H9 (cell line): ENCODE results near the gene ANTKMT. TPM values are rescaled to one million over a fixed set of nuclear protein-coding genes. Genes with fewer than 3 reads are reported as not detected.

Source experiments
- DNase-seq: peaks from one replicate; pipeline ENCODE4 v3.0.0-alpha.2; 2017
- H2AFZ ChIP-seq: one replicate; pipeline ENCODE4 v1.6.1; 2013; ENCODE audit warnings: mild to moderate bottlenecking, low read length, control low read depth, moderate library complexity
- H2AK5ac ChIP-seq: 2 replicates; pipeline ENCODE4 v1.6.1; 2013; ENCODE audit warnings: low read length, control low read depth, mixed read lengths; ENCODE audit not compliant: insufficient read length
- H2BK120ac ChIP-seq: one replicate; pipeline ENCODE4 v1.6.1; 2013; ENCODE audit warnings: low read depth, mild to moderate bottlenecking, low read length, control low read depth, inconsistent platforms; ENCODE audit not compliant: poor library complexity, severe bottlenecking
- H2BK12ac ChIP-seq: 2 replicates; pipeline ENCODE4 v1.6.1; 2013; ENCODE audit warnings: low read length, control low read depth, mixed read lengths, low read depth; ENCODE audit not compliant: insufficient read length
- H2BK15ac ChIP-seq: 2 replicates; pipeline ENCODE4 v1.6.1; 2013; ENCODE audit warnings: low read depth, low read length, control low read depth
- H2BK20ac ChIP-seq: one replicate; pipeline ENCODE4 v1.6.1; 2013; ENCODE audit warnings: low read depth, mild to moderate bottlenecking, low read length, control low read depth, inconsistent platforms; ENCODE audit not compliant: poor library complexity, severe bottlenecking
- H2BK5ac ChIP-seq: 2 replicates; pipeline ENCODE4 v1.6.1; 2013; ENCODE audit warnings: low read length, control low read depth, mixed read lengths; ENCODE audit not compliant: insufficient read length
- H3K14ac ChIP-seq: 2 replicates; pipeline ENCODE4 v1.6.1; 2013; ENCODE audit warnings: low read length, control low read depth; ENCODE audit not compliant: insufficient read depth
- H3K18ac ChIP-seq: 2 replicates; pipeline ENCODE4 v1.6.1; 2013; ENCODE audit warnings: low read depth, mild to moderate bottlenecking, mixed read lengths, low read length, control low read depth; ENCODE audit not compliant: insufficient read length
- H3K23ac ChIP-seq: 2 replicates; pipeline ENCODE4 v1.6.1; 2013; ENCODE audit warnings: low read length, control low read depth, mixed read lengths, low read depth; ENCODE audit not compliant: insufficient read length
- H3K23me2 ChIP-seq: 2 replicates; pipeline ENCODE4 v1.6.1; 2013; ENCODE audit warnings: low read depth, mild to moderate bottlenecking, mixed read lengths, low read length, control low read depth; ENCODE audit not compliant: insufficient read length, poor library complexity, severe bottlenecking
- H3K27ac ChIP-seq: 2 replicates; pipeline ENCODE4 v1.5.1; 2013; ENCODE audit warnings: low read length, control low read depth, mixed read lengths, low read depth; ENCODE audit not compliant: insufficient read length
- H3K27me3 ChIP-seq: 2 replicates; pipeline ENCODE4 v1.6.1; 2013; ENCODE audit warnings: low read length, control low read depth, inconsistent platforms; ENCODE audit not compliant: insufficient read depth
- H3K4ac ChIP-seq: 2 replicates; pipeline ENCODE4 v1.6.1; 2013; ENCODE audit warnings: low read depth, mild to moderate bottlenecking, control low read depth, inconsistent platforms, low read length, moderate library complexity
- H3K4me1 ChIP-seq: 2 replicates; pipeline ENCODE4 v1.6.1; 2013; ENCODE audit warnings: low read length, control low read depth, inconsistent platforms; ENCODE audit not compliant: insufficient read depth
- H3K4me2 ChIP-seq: 2 replicates; pipeline ENCODE4 v1.6.1; 2013; ENCODE audit warnings: low read length, control low read depth, mixed read lengths; ENCODE audit not compliant: insufficient read length, insufficient read depth
- H3K56ac ChIP-seq: 2 replicates; pipeline ENCODE4 v1.6.1; 2013; ENCODE audit warnings: low read depth, mild to moderate bottlenecking, mixed read lengths, low read length, control low read depth; ENCODE audit not compliant: insufficient read length
- H3K79me1 ChIP-seq: 2 replicates; pipeline ENCODE4 v1.6.1; 2013; ENCODE audit warnings: low read depth, mild to moderate bottlenecking, moderate library complexity, low read length, control low read depth, inconsistent platforms; ENCODE audit not compliant: insufficient read depth, poor library complexity, severe bottlenecking
- H3K79me2 ChIP-seq: 2 replicates; pipeline ENCODE4 v1.6.1; 2013; ENCODE audit warnings: low read length, control low read depth, inconsistent platforms; ENCODE audit not compliant: insufficient read depth
- H3K9ac ChIP-seq: 2 replicates; pipeline ENCODE4 v1.6.1; 2013; ENCODE audit warnings: low read length, control low read depth, mixed read lengths; ENCODE audit not compliant: insufficient read length; ENCODE audit errors: extremely low read depth
- H3K9me3 ChIP-seq: one replicate; pipeline ENCODE4 v1.6.1; 2013; ENCODE audit warnings: low read depth, low read length, inconsistent platforms; ENCODE audit not compliant: control insufficient read depth
- H3T11ph ChIP-seq: one replicate; pipeline ENCODE4 v1.6.1; 2013; ENCODE audit warnings: mild to moderate bottlenecking, low read length, control low read depth, inconsistent platforms
- H4K20me1 ChIP-seq: one replicate; pipeline ENCODE4 v1.6.1; 2013; ENCODE audit not compliant: control insufficient read depth, insufficient read length, insufficient read depth
- H4K5ac ChIP-seq: 2 replicates; pipeline ENCODE4 v1.6.1; 2013; ENCODE audit warnings: low read depth, mild to moderate bottlenecking, mixed read lengths, low read length, control low read depth; ENCODE audit not compliant: insufficient read length
- H4K8ac ChIP-seq: replicated peaks from 2 replicates; pipeline ENCODE4 v1.6.1; 2013; ENCODE audit warnings: low read length, control low read depth, mixed read lengths, low read depth; ENCODE audit not compliant: insufficient read length
- H4K91ac ChIP-seq: 2 replicates; pipeline ENCODE4 v1.6.1; 2013; ENCODE audit warnings: low read depth, mild to moderate bottlenecking, moderate library complexity, mixed read lengths, low read length, control low read depth; ENCODE audit not compliant: insufficient read length
- H3K27ac Mint-ChIP-seq, 3 experiments: 2 replicates in 2 of 3; 3 replicates in 1 of 3; pipeline ENCODE4 v1.8.0; 2020 to 2021; ENCODE audit warnings: mixed read lengths in 3 of 3, mild to moderate bottlenecking in 1 of 3, moderate library complexity in 1 of 3
- H3K27me3 Mint-ChIP-seq: 2 replicates; pipeline ENCODE4 v1.8.0; 2021; ENCODE audit warnings: low read depth, mild to moderate bottlenecking, moderate library complexity, mixed read lengths
- H3K36me3 Mint-ChIP-seq, 3 experiments: 2 replicates in 2 of 3; 3 replicates in 1 of 3; pipeline ENCODE4 v1.8.0; 2020 to 2021; ENCODE audit warnings: low read depth in 3 of 3, mixed read lengths in 3 of 3; ENCODE audit not compliant: insufficient read depth in 1 of 3
- H3K4me1 Mint-ChIP-seq, 2 experiments: 2 replicates each; pipeline ENCODE4 v1.8.0; 2020; ENCODE audit warnings: mixed read lengths in 2 of 2
- H3K4me3 Mint-ChIP-seq, 2 experiments: 2 replicates in 1 of 2; 3 replicates in 1 of 2; pipeline ENCODE4 v1.8.0; 2020 to 2021; ENCODE audit warnings: mild to moderate bottlenecking in 2 of 2, mixed read lengths in 2 of 2, moderate library complexity in 1 of 2
- H3K9me3 Mint-ChIP-seq, 2 experiments: 2 replicates in 1 of 2; 3 replicates in 1 of 2; pipeline ENCODE4 v1.8.0; 2020; ENCODE audit warnings: mild to moderate bottlenecking in 2 of 2, mixed read lengths in 2 of 2, moderate library complexity in 1 of 2
- WGBS: extraction: QIAGEN DNeasy Blood & Tissue Kit; methylation state at CpG from one replicate; pipeline ENCODE4 v1.1.7; 2013; ENCODE audit warnings: missing lambda C conversion rate, low lambda C conversion rate, mixed read lengths; ENCODE audit not compliant: insufficient read length; ENCODE audit errors: extremely low coverage; 5-methylcytosine and 5-hydroxymethylcytosine counted together
- microRNA-seq: library from miRNA; unstranded; fragments of <30 nt; microRNA quantifications from one replicate; pipeline ENCODE4, GENCODE V29; 2020; ENCODE audit warnings: borderline microRNAs expressed
- total RNA-seq: library from RNA; stranded (reverse); gene quantifications from 2 replicates; pipeline ENCODE4 v1.2.1, GENCODE V29; 2021
- TF ChIP-seq, protein P1 (sequence below): fragments of 200-600 bp; sonication (generic); conservative IDR thresholded peaks from 3 replicates; pipeline ENCODE4 v1.8.0; 2021; ENCODE audit warnings: antibody characterized with exemption, mild to moderate bottlenecking

Gene ANTKMT
- total RNA-seq, 1 experiment from 2014 or later: 31.5 TPM

GRCh38 chr16:770411-770810 lies 49.5 kb downstream of the ANTKMT start:
- Histone ChIP-seq H3K27me3 (no peaks in the 10 kb centered on the region), H4K20me1 (no peaks in the 10 kb centered on the region), H3K4ac (no peak overlapping the region), H2BK15ac (no peak overlapping the region), H2BK12ac (no peak overlapping the region), H4K5ac (no peak overlapping the region), H2AFZ (no peak overlapping the region), H3T11ph (no peak overlapping the region), H3K23ac (no peak overlapping the region), H3K9ac (no peak overlapping the region), H3K4me2 (no peak overlapping the region), H4K91ac (no peak overlapping the region), H3K23me2 (no peaks in the 10 kb centered on the region), H2AK5ac (no peak overlapping the region), H3K18ac (no peak overlapping the region), H3K56ac (no peak overlapping the region), H3K9me3 (no peaks in the 10 kb centered on the region), H2BK20ac (no peak overlapping the region), H3K79me1 (no peaks in the 10 kb centered on the region), H3K79me2 (no peaks in the 10 kb centered on the region), H2BK5ac (no peak overlapping the region), H4K8ac (no peak overlapping the region), H3K14ac (no peak overlapping the region), H3K4me1 (no peaks in the 10 kb centered on the region), H2BK120ac (no peak overlapping the region), H3K27ac (no peak overlapping the region)
- no peak overlapping the region for H3K4me3 Mint-ChIP-seq
- H3K27me3 Mint-ChIP-seq: peaks cover 5% of the 10 kb centered on the region
- TF ChIP-seq, protein P1, sequence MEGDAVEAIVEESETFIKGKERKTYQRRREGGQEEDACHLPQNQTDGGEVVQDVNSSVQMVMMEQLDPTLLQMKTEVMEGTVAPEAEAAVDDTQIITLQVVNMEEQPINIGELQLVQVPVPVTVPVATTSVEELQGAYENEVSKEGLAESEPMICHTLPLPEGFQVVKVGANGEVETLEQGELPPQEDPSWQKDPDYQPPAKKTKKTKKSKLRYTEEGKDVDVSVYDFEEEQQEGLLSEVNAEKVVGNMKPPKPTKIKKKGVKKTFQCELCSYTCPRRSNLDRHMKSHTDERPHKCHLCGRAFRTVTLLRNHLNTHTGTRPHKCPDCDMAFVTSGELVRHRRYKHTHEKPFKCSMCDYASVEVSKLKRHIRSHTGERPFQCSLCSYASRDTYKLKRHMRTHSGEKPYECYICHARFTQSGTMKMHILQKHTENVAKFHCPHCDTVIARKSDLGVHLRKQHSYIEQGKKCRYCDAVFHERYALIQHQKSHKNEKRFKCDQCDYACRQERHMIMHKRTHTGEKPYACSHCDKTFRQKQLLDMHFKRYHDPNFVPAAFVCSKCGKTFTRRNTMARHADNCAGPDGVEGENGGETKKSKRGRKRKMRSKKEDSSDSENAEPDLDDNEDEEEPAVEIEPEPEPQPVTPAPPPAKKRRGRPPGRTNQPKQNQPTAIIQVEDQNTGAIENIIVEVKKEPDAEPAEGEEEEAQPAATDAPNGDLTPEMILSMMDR: no peak
- DNase-seq: no peak
- no peaks in the 10 kb centered on the region for H3K36me3 Mint-ChIP-seq
- WGBS: no CpG with 5 or more reads among the region's 13 CpGs
- no peaks in the 10 kb centered on the region; a peak in 1 of 5 replicates for H3K9me3 Mint-ChIP-seq
- H3K4me1 Mint-ChIP-seq: peaks cover 0 to 3% of the 10 kb centered on the region in 2 experiments; a peak in 1 of 4 replicates
- no peak overlapping the region for H3K27ac Mint-ChIP-seq

Small RNA genes lying within 50 kb of the gene (microRNA-seq; reads per million reads assigned to microRNA genes)
- not detected for gene MIR662

Other genes starting within 250 kb of the ANTKMT start
- gene CAPN15, start 193.4 kb upstream of the ANTKMT start, total RNA-seq: 71.2 and 76.4 TPM in 2 replicates
- gene PRR35, start 160.8 kb upstream of the ANTKMT start, total RNA-seq: 0.33 and 0.50 TPM in 2 replicates
- gene NHLRC4, start 154.1 kb upstream of the ANTKMT start, total RNA-seq: 0.26 and 0.42 TPM in 2 replicates
- 58.0 and 65.5 TPM in 2 replicates for gene PIGQ, start 151.2 kb upstream of the ANTKMT start, total RNA-seq
- 19.1 and 20.4 TPM in 2 replicates for gene RAB40C, start 131.1 kb upstream of the ANTKMT start, total RNA-seq
- gene WFIKKN1, start 90.2 kb upstream of the ANTKMT start, total RNA-seq: 8.3 and 8.7 TPM in 2 replicates
- 108 and 109 TPM in 2 replicates for gene METTL26, start 84.8 kb upstream of the ANTKMT start, total RNA-seq
- gene MCRIP2, start 79.3 kb upstream of the ANTKMT start, total RNA-seq: 50.5 and 52.5 TPM in 2 replicates
- 61.8 and 68.2 TPM in 2 replicates for gene WDR90, start 71.8 kb upstream of the ANTKMT start, total RNA-seq
- gene RHOT2, start 53.0 kb upstream of the ANTKMT start, total RNA-seq: 206 and 210 TPM in 2 replicates
- gene RHBDL1, start 45.5 kb upstream of the ANTKMT start, total RNA-seq: 7.6 and 8.8 TPM in 2 replicates
- 95.6 and 102 TPM in 2 replicates for gene STUB1, start 40.7 kb upstream of the ANTKMT start, total RNA-seq
- 50.1 and 52.7 TPM in 2 replicates for gene JMJD8, start 36.8 kb upstream of the ANTKMT start, total RNA-seq
- 18.3 and 19.5 TPM in 2 replicates for gene WDR24, start 30.7 kb upstream of the ANTKMT start, total RNA-seq
- gene FBXL16, start 15.3 kb upstream of the ANTKMT start, total RNA-seq: 9.6 and 10.7 TPM in 2 replicates
- gene METRN, start 6.0 kb upstream of the ANTKMT start, total RNA-seq: 26.2 and 28.9 TPM in 2 replicates
- gene CCDC78, start 5.3 kb downstream of the ANTKMT start, total RNA-seq: 12.1 TPM in 2 replicates
- 21.3 and 25.2 TPM in 2 replicates for gene HAGHL, start 6.0 kb downstream of the ANTKMT start, total RNA-seq
- 21.9 and 26.4 TPM in 2 replicates for gene CIAO3, start 19.9 kb downstream of the ANTKMT start, total RNA-seq
- gene MSLN, start 39.6 kb downstream of the ANTKMT start, total RNA-seq: 0.22 and 0.31 TPM in 2 replicates
- 48.6 and 52.2 TPM in 2 replicates for gene RPUSD1, start 67.2 kb downstream of the ANTKMT start, total RNA-seq
- 120 and 127 TPM in 2 replicates for gene CHTF18, start 67.5 kb downstream of the ANTKMT start, total RNA-seq
- gene GNG13, start 79.6 kb downstream of the ANTKMT start, total RNA-seq: not detected in 2 replicates
- gene LMF1, start 249.8 kb downstream of the ANTKMT start, total RNA-seq: 7.1 and 7.8 TPM in 2 replicates